Heart left ventricle (tissue), 16 donors: ENCODE measurements around the gene PPP2R3A. TPM values are rescaled to one million over a fixed set of nuclear protein-coding genes. Genes with fewer than 3 reads are reported as not detected.

Experiments used
- ATAC-seq, 4 donors: fragments of 200-7000 bp; cut with Tn5 transposase; one replicate each; pipeline ENCODE4 v1.9.1; 2020 to 2022; ENCODE audit warnings: moderate library complexity in 4 of 4, mild to moderate bottlenecking in 3 of 4, moderate number of reproducible peaks in 1 of 4
- DNase-seq, 5 donors: peaks; one replicate each; pipeline ENCODE4 v3.0.0-alpha.2; 2020
- H3K27ac ChIP-seq, 12 donors: fragments of 200-600 bp; sonication (generic) in 4 of 12; one replicate each; pipeline versions ENCODE4 v1.5.0 to v1.8.0; 2016 to 2022; ENCODE audit warnings: mild to moderate bottlenecking in 2 of 12
- H3K27me3 ChIP-seq, 9 donors: fragments of 200-600 bp; sonication (generic) in 2 of 9; one replicate each; pipeline versions ENCODE4 v1.5.1 to v1.8.0; 2016 to 2022; ENCODE audit warnings: mild to moderate bottlenecking in 3 of 9
- H3K36me3 ChIP-seq, 9 donors: fragments of 200-600 bp; sonication (generic) in 2 of 9; one replicate each; pipeline versions ENCODE4 v1.5.0 to v1.8.0; 2018 to 2022; ENCODE audit warnings: mild to moderate bottlenecking in 2 of 9
- H3K4me1 ChIP-seq, 12 donors: fragments of 200-600 bp; sonication (generic) in 4 of 12; one replicate each; pipeline versions ENCODE4 v1.5.0 to v1.8.0; 2016 to 2022; ENCODE audit warnings: mild to moderate bottlenecking in 3 of 12
- H3K4me3 ChIP-seq, 12 donors: fragments of 200-600 bp; sonication (generic) in 4 of 12; one replicate each; pipeline versions ENCODE4 v1.5.0 to v1.8.0; 2017 to 2022; ENCODE audit warnings: mild to moderate bottlenecking in 9 of 12, moderate library complexity in 4 of 12
- H3K9me3 ChIP-seq, 12 donors: fragments of 200-600 bp; sonication (generic) in 4 of 12; one replicate each; pipeline versions ENCODE4 v1.5.0 to v1.8.0; 2016 to 2022; ENCODE audit warnings: mild to moderate bottlenecking in 1 of 12
- POLR2A ChIP-seq, 2 donors: fragments of 450-650 bp; IDR thresholded peaks; one replicate each; pipeline ENCODE4 v1.6.1; 2017; ENCODE audit warnings: antibody characterized with exemption in 2 of 2, mild to moderate bottlenecking in 2 of 2, moderate library complexity in 2 of 2
- WGBS, 4 donors: extraction: QIAGEN DNeasy Blood & Tissue Kit in 2 of 4; methylation state at CpG; one replicate each; pipeline versions ENCODE4 v1.1.5 to v1.1.7; 2013 to 2018; 5-methylcytosine and 5-hydroxymethylcytosine counted together
- intact Hi-C, 10 donors: fragments of 100-400 bp; cut with DNase I; formaldehyde crosslinking; loops; one replicate each; pipeline versions ENCODE4 v1.11.1 to v1.14.2; 2022
- polyA plus RNA-seq, 2 donors: library from polyadenylated mRNA; stranded (reverse); fragments of 200-250 nt; gene quantifications; one replicate each; pipeline ENCODE4 v1.2.3, GENCODE V29; 2013
- total RNA-seq, 9 donors: library from RNA; depleted of rRNA in 2 of 9; stranded (reverse); fragments of >200 nt in 2 of 9; fragmentation: NEBNext Ultra II Directional in 3 of 9; extraction: Animal tissue kit (Norgen Biotek cat#: 25700) in 3 of 9; gene quantifications; one replicate each; pipeline versions ENCODE4 v1.1.0 to v1.2.4, GENCODE V29; 2016 to 2023
- TF ChIP-seq, protein P1 (sequence below), 12 donors: fragments of 200-600 bp; sonication (generic) in 4 of 12; IDR thresholded peaks; one replicate each; pipeline versions ENCODE4 v1.5.0 to v1.8.0; 2018 to 2022; ENCODE audit warnings: antibody characterized with exemption in 12 of 12, mild to moderate bottlenecking in 5 of 12
- donor health status: ischemic (EF 13 %, LVEDD 7.1; RV severe dilation, severe dysfunction).
- donor health status: healthy with polysubstance abuse.
- donor health status: DM: no; HTN: yes; CAD: no.
- donor health status: DM: no; HTN: no; CAD: no.
- donor health status: ischemic (EF 25% LVEDD 6.9; RV normal size, moderate dysfunction).
- donor health status: ischemic (EF 25% LVEDD 5.7; RV mildly dilated, moderate dysfunction).
- donor health status: healthy.
- donor health status: DM: yes; HTN: yes; CAD: no.
- donor health status: ischemic (EF 35%, LVEDD 5.7; RV mildly dilated, moderate dysfunction).
- donor health status: nonischemic (EF 11% LVEDD 7.7; RV severe dilation, severe dysfunction).
- donor health status: DM: yes; HTN: yes; CAD: no.
- donor health status: PGD.
- donor health status: ischemic (EF 29% LVEDD 5.4; RV normal size, mild dysfunction).
- donor health status: nonischemic (EF 23%, LVEDD 6.1; RV moderate dilation, normal function).

The PPP2R3A gene
- total and polyA plus RNA-seq, 11 donors = 10.4 to 136 (median 92.4) TPM

DNA sequence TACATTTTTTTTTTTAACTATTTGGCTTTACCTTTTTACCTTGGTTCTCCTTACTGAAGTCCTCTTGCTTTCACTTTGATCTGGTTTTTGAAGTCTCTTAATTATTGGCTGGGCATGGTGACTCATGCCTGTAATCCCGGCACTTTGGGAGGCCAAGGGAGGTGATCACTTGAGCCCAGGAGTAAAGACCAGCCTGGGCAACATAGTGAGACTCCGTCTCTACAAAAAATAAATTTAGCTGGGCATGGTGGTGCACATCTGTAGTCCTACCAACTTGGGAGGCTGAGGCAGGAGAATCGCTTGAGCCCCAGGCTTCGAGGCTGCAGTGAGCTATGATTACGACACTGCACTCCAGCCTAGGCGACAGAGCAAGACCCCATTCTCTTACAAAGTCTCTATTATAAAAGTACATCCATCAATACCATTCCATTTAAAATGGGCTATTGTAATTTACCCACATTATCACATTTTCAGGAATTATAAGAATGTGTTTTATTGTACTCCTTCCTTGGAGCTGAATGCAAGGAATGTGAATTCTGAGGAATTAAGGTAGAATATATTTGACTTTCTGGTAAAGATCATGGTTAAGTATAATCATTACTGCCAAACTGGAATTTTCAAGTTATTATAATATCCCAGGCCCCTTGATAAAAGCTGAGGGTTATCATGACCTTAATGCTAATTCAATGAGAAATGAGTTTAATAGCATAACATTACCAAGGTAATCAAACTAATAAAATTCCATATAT, 181.6 kb downstream of the PPP2R3A start:
- Histone ChIP-seq H3K4me3 (no peak overlapping the region), H3K36me3 (peaks cover 0 to 66% (median 44%) of the 10 kb centered on the region in 9 donors), H3K27me3 (no peaks in the 10 kb centered on the region), H3K27ac (no peak overlapping the region), H3K4me1 (peaks cover 0 to 52% (median 16%) of the 10 kb centered on the region in 12 donors), H3K9me3 (no peaks in the 10 kb centered on the region)
- no peak for DNase-seq
- ATAC-seq = no peak
- intact Hi-C loops = loop anchor here in 3 of 10 donors (10.0 kb wide), 1 partner anchor 48 kb away; the partner anchor contains the start of gene MSL2 (in 3 of the 3)
- whole genome bisulfite sequencing, 4 donors = 90 to 94% (median 94%) methylated on average over 6 of the region's 6 CpGs
- TF ChIP-seq POLR2A (IDR thresholded peaks at IDR 0.05) = no peak
- TF ChIP-seq, protein P1, sequence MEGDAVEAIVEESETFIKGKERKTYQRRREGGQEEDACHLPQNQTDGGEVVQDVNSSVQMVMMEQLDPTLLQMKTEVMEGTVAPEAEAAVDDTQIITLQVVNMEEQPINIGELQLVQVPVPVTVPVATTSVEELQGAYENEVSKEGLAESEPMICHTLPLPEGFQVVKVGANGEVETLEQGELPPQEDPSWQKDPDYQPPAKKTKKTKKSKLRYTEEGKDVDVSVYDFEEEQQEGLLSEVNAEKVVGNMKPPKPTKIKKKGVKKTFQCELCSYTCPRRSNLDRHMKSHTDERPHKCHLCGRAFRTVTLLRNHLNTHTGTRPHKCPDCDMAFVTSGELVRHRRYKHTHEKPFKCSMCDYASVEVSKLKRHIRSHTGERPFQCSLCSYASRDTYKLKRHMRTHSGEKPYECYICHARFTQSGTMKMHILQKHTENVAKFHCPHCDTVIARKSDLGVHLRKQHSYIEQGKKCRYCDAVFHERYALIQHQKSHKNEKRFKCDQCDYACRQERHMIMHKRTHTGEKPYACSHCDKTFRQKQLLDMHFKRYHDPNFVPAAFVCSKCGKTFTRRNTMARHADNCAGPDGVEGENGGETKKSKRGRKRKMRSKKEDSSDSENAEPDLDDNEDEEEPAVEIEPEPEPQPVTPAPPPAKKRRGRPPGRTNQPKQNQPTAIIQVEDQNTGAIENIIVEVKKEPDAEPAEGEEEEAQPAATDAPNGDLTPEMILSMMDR (IDR thresholded peaks at IDR 0.05) = no peak

DNA sequence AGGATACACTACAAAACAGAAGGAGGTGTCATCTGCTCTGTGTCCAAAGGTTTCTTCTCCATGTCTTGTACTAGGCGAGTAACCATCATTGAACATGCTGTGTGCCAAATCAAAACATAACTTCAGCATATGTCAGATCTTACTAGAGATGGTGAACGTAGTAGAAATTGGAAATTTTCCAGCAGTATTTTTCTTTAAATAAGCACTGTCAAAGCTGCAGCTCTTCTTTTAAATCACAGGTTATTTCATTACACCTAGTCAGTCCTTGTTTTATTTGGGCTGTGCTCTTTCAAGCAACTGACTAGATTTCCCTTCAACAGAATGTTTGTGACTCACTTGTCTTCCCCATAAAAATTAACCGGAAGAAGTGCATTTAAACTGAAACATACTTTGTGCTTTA, 184.1 kb downstream of the PPP2R3A start:
- Histone ChIP-seq H3K36me3 (peaks cover 0 to 61% (median 42%) of the 10 kb centered on the region in 9 donors), H3K4me3 (no peak overlapping the region), H3K9me3 (no peaks in the 10 kb centered on the region), H3K27me3 (no peaks in the 10 kb centered on the region), H3K27ac (no peak overlapping the region), H3K4me1 (peaks cover 0 to 45% (median 17%) of the 10 kb centered on the region in 12 donors)
- no peak for DNase-seq
- no peak for TF ChIP-seq POLR2A (IDR thresholded peaks at IDR 0.05)
- TF ChIP-seq, protein P1 (IDR thresholded peaks at IDR 0.05) = no peak
- intact Hi-C loops = loop anchor here in 5 of 10 donors (5.0 to 10.0 kb wide), 2 partner anchors 43 to 45 kb away; partner anchors contain the start of gene MSL2 (in 3 of the 5)
- ATAC-seq = no peak
- 53 to 67% (median 62%) methylated on average over 3 of the region's 3 CpGs for WGBS, 4 donors

DNA sequence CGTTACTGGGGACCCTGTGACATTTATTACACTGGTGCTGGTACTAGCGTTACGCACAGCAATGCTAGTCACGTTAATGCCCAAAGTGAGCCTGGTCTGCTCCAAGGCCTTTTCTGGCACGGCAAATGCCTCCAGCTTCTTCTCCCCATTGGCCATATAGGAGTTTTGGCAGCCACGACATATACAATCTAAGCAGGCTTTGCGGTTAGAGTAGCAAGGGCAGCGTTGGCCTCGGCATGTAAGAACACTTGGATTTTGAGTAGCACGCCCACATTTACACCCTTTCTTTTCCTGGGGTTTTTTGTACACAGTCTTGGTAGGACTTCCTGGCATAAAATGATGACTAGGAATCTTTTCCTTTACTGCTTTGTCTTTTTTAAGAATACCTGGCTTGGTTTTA, 185.7 kb downstream of the PPP2R3A start:
- DNase-seq (no peak), ATAC-seq (peak in 1 of 4 donors; percentile 17)
- H3K27ac ChIP-seq = no peak overlapping the region
- peaks cover 0 to 45% (median 19%) of the 10 kb centered on the region in 12 donors for H3K4me1 ChIP-seq
- no peak overlapping the region for H3K4me3 ChIP-seq
- 76 to 83% (median 79%) methylated on average over 10 of the region's 10 CpGs for WGBS, 4 donors
- H3K36me3 ChIP-seq = peaks cover 0 to 46% (median 27%) of the 10 kb centered on the region in 9 donors
- intact Hi-C loops = loop anchor here in 2 of 10 donors (5.0 kb wide), 1 partner anchor 41 kb away; no protein-coding TSS in a partner anchor
- H3K27me3 ChIP-seq = no peaks in the 10 kb centered on the region
- TF ChIP-seq, protein P1 (IDR thresholded peaks at IDR 0.05) = no peak
- TF ChIP-seq POLR2A (IDR thresholded peaks at IDR 0.05) = no peak
- H3K9me3 ChIP-seq = no peaks in the 10 kb centered on the region

DNA sequence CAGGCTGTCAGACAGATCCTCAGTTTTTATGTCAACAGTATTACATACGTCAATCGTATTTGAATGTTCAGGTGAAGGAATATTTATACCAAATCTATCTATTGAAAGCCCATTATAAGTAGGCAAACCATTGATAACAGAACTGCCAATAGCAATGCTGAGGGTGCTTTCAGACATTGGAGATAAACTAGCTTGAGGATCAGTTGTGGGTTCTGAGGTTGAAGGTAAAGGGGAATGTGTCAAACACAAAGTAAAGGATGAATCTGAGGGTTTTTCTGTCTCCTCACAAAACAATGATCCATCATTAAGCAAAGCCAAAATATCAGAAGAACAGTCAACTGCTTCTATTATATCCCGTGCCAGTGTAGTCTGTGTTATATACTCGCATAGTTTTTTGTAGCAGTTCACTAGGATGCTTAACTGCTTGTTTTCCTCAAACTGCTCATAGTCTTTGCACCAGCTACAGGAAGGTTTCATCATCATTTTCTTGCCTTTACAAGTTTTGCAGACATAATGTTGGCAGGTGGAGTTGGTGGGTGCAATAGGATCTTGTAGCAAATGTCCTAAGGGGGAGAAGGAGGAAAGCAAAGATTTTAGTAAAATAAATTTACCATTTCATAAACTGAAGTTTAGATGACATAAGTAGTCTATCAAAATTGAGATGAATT, 186.8 kb downstream of the PPP2R3A start:
- intact Hi-C loops = loop anchor here in 2 of 10 donors (5.0 kb wide), 1 partner anchor 40 kb away; no protein-coding TSS in a partner anchor
- peaks cover 0 to 34% (median 14%) of the 10 kb centered on the region in 12 donors for H3K4me1 ChIP-seq
- ATAC-seq = no peak

More for the DNA sequence above, 186.8 kb downstream of the PPP2R3A start:
- TF ChIP-seq POLR2A (IDR thresholded peaks at IDR 0.05) = no peak
- TF ChIP-seq, protein P1 (IDR thresholded peaks at IDR 0.05) = no peak
- Histone ChIP-seq H3K4me3 (no peak overlapping the region), H3K27me3 (no peaks in the 10 kb centered on the region), H3K27ac (no peak overlapping the region), H3K9me3 (no peaks in the 10 kb centered on the region), H3K36me3 (peaks cover 0 to 42% (median 23%) of the 10 kb centered on the region in 9 donors)
- WGBS, 4 donors = 64 to 81% (median 75%) methylated on average over 4 of the region's 4 CpGs
- DNase-seq = no peak
